ENCODE data around the gene LY6G5B. TPM values are rescaled to one million over a fixed set of nuclear protein-coding genes. Genes with fewer than 3 reads are reported as not detected.

LY6G5B gene
- total RNA-seq, 2 donors from 2014 or later, result 6.9 to 8.3 TPM

DNA sequence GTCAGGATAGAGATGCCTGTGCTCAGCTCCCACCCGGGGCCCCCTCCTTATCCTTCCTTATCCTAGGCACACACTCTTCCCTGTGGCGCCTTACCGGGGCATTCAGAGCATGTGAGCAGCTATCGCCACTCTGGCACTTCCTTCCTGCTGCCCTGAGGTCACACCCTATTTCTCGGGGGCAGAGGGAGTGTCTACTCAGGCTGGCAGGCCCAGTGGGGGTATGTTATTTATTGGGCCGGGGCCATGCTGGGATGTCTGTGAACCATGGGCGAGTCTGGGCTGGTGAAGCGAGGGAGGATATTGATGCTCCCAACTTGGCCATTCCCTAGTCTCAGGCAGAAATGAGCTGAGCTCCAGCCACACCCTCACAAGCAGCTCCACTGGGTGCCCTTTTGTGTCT, 41.5 kb downstream of the LY6G5B start:
- DNase-seq, result no peak
- ATAC-seq, result no peak
- intact Hi-C loops (cut with DNase I), result no loop called here
- no peak overlapping the region for H3K27ac ChIP-seq
- no peaks in the 10 kb centered on the region for H3K4me1 ChIP-seq
- H3K27me3 ChIP-seq, result no peaks in the 10 kb centered on the region
- TF ChIP-seq, protein P1, sequence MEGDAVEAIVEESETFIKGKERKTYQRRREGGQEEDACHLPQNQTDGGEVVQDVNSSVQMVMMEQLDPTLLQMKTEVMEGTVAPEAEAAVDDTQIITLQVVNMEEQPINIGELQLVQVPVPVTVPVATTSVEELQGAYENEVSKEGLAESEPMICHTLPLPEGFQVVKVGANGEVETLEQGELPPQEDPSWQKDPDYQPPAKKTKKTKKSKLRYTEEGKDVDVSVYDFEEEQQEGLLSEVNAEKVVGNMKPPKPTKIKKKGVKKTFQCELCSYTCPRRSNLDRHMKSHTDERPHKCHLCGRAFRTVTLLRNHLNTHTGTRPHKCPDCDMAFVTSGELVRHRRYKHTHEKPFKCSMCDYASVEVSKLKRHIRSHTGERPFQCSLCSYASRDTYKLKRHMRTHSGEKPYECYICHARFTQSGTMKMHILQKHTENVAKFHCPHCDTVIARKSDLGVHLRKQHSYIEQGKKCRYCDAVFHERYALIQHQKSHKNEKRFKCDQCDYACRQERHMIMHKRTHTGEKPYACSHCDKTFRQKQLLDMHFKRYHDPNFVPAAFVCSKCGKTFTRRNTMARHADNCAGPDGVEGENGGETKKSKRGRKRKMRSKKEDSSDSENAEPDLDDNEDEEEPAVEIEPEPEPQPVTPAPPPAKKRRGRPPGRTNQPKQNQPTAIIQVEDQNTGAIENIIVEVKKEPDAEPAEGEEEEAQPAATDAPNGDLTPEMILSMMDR (IDR thresholded peaks at IDR 0.05), result no peak
- no peak for TF ChIP-seq POLR2A (IDR thresholded peaks at IDR 0.05)
- H3K4me3 ChIP-seq, result no peak overlapping the region
- no peaks in the 10 kb centered on the region for H3K36me3 ChIP-seq (replicated peaks in 1 of 2; ENCODE audit: insufficient read depth in 1 of 2, low read depth in 2 of 2)
- no peaks in the 10 kb centered on the region for H3K9me3 ChIP-seq
- 45 to 48% methylated on average over 6 to 8 of the region's 8 CpGs for WGBS, 2 donors

DNA sequence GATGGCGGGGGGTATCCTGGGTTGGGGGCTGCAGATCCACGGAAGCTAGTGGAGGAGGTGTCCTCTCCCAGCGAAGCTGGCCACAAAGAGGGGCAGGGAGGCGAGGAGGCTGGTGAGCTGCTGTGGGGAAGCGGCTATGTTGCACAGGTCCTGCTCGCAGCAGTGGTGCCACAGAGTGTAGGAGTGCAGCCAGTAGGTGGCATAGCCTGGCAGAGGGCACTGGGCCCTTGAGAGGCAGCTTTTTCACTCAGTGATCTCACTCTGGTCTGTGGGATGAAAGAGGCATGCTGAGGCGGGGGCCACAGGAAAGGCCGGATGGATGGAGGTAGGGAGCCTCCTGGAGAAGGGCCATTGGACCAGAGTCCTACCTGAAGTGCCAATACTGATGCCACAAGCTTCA, 42.5 kb downstream of the LY6G5B start:
- no peak overlapping the region for H3K27ac ChIP-seq
- peak in 1 of 4 donors; percentile 31 for DNase-seq
- no peak overlapping the region for H3K4me3 ChIP-seq
- 61 to 67% methylated on average over 8 of the region's 8 CpGs for WGBS, 2 donors
- no peaks in the 10 kb centered on the region for H3K9me3 ChIP-seq
- no peaks in the 10 kb centered on the region for H3K4me1 ChIP-seq
- no peaks in the 10 kb centered on the region for H3K27me3 ChIP-seq
- TF ChIP-seq POLR2A (IDR thresholded peaks at IDR 0.05), result no peak
- TF ChIP-seq, protein P1 (IDR thresholded peaks at IDR 0.05), result peak in 1 of 7 experiments; percentile 26
- intact Hi-C loops (cut with DNase I), result no loop called here
- no peaks in the 10 kb centered on the region for H3K36me3 ChIP-seq (replicated peaks in 1 of 2; ENCODE audit: insufficient read depth in 1 of 2, low read depth in 2 of 2)
- no peak for ATAC-seq

DNA sequence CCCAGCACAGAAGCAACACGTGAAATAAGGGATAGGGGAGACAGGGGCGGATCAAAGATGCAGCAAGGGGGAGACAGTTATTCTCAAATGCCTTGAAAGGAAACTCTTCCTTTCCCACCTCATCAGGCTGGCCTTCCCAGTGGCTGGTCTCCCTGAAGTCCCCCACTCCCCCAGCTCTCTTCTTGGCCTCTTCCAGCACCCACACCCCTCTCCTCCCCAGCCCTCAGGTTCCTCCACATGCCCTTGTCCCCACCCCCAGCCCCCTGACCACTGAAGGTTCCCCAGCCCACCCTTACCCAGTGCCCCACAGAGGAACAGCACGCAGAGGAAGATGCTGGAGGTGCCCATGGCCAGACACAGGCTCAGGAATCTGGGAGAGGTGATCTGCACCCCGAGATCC, 43.7 kb downstream of the LY6G5B start:
- no peak for TF ChIP-seq POLR2A (IDR thresholded peaks at IDR 0.05)
- TF ChIP-seq, protein P1 (IDR thresholded peaks at IDR 0.05), result no peak
- Histone ChIP-seq H3K9me3 (no peaks in the 10 kb centered on the region), H3K4me3 (no peak overlapping the region), H3K36me3 (replicated peaks in 1 of 2; ENCODE audit: insufficient read depth in 1 of 2, low read depth in 2 of 2) (no peaks in the 10 kb centered on the region), H3K4me1 (peaks cover 4% of the 10 kb centered on the region), H3K27me3 (no peaks in the 10 kb centered on the region), H3K27ac (no peak overlapping the region)
- 45 to 70% methylated on average over 4 of the region's 4 CpGs for whole genome bisulfite sequencing, 2 donors
- intact Hi-C loops (cut with DNase I), result no loop called here
- ATAC-seq (no peak), DNase-seq (no peak)

DNA sequence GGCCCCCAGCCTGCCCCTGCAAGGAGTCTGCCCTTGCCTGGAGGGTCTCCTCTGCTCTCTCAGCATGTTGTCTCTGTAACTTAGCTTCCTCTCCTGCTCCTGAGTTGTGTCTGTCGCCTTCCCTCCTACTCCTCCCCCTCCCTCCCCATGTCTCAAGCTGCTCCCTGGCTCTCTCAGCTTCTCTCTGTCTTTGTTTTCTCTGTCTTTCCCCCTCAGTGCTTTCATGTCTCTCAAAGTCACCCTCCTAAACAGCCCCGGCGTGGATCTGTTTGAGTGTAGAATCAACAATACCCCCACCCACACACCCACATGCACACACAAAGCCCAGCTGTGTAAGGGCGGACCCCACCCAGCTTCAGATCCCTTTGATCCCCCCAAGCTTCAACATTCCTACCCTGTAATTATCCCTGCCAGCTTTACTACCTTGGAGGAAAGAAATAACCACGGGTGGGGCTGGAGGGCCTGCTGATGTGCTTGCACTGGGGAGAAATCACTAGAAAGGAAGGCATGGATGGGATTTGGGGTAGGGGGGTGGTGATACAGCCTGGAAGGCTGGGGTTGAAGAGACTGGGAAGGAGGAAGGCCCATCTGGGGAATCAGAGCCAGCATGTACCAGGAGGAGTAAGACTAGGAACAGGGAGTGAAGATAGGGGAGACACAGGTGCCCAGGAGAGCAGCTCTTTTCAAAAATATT, 44.4 kb downstream of the LY6G5B start:
- intact Hi-C loops (cut with DNase I), result no loop called here

More for the DNA sequence above, 44.4 kb downstream of the LY6G5B start:
- Histone ChIP-seq H3K9me3 (no peaks in the 10 kb centered on the region), H3K36me3 (replicated peaks in 1 of 2; ENCODE audit: insufficient read depth in 1 of 2, low read depth in 2 of 2) (no peaks in the 10 kb centered on the region), H3K4me1 (peaks cover 11% of the 10 kb centered on the region), H3K4me3 (no peak overlapping the region), H3K27me3 (no peaks in the 10 kb centered on the region), H3K27ac (no peak overlapping the region)
- TF ChIP-seq POLR2A (IDR thresholded peaks at IDR 0.05), result no peak
- TF ChIP-seq, protein P1 (IDR thresholded peaks at IDR 0.05), result no peak
- no peak for DNase-seq
- 33 to 40% methylated on average over 5 of the region's 5 CpGs for WGBS, 2 donors
- ATAC-seq, result no peak

All from body of pancreas (tissue), 4 donors.